CD8-positive, alpha-beta memory T cell (primary cell): ENCODE measurements around the gene POR. TPM values are rescaled to one million over a fixed set of nuclear protein-coding genes. Genes with fewer than 3 reads are reported as not detected.

Experiments used
- CTCF ChIA-PET: fragments of 350-600 bp; sonication (Branson Sonifier 250); formaldehyde crosslinking; loops from one replicate; lab custom pipeline; 2021; ENCODE audit warnings: antibody characterized with exemption; lab: Charles Lee
- POLR2A ChIA-PET: fragments of 350-600 bp; sonication (Branson Sonifier 250); formaldehyde crosslinking; loops from one replicate; lab custom pipeline; 2021; ENCODE audit warnings: antibody characterized with exemption; lab: Charles Lee
- DNase-seq, 5 donors: peaks; one replicate each; pipeline versions ENCODE4 v3.0.0 to v3.0.0-alpha.2; 2020 to 2022; ENCODE audit warnings: mixed read lengths in 1 of 5
- H3K27ac ChIP-seq: one replicate; pipeline ENCODE4 v1.7.0; 2013; ENCODE audit warnings: low read depth, mild to moderate bottlenecking, low read length, moderate library complexity
- H3K27me3 ChIP-seq: 2 replicates; pipeline ENCODE4 v1.7.0; 2013; ENCODE audit warnings: low read length, mild to moderate bottlenecking; ENCODE audit not compliant: insufficient read depth, poor library complexity, severe bottlenecking
- H3K36me3 ChIP-seq: 2 replicates; pipeline ENCODE4 v1.7.0; 2013; ENCODE audit warnings: mild to moderate bottlenecking, low read length, moderate library complexity; ENCODE audit not compliant: insufficient read depth
- H3K4me1 ChIP-seq: 2 replicates; pipeline ENCODE4 v1.7.0; 2013; ENCODE audit warnings: mild to moderate bottlenecking, low read length, moderate library complexity; ENCODE audit not compliant: insufficient read depth
- H3K4me3 ChIP-seq: 2 replicates; pipeline ENCODE4 v1.7.0; 2013; ENCODE audit warnings: mild to moderate bottlenecking, low read length
- H3K9me3 ChIP-seq: 2 replicates; pipeline ENCODE4 v1.7.0; 2013; ENCODE audit warnings: mild to moderate bottlenecking, low read length
- H3K27ac Mint-ChIP-seq, 8 donors: one replicate each; pipeline ENCODE4 v1.8.0; 2020 to 2021; ENCODE audit warnings: mixed read lengths in 8 of 8, mild to moderate bottlenecking in 6 of 8, inconsistent platforms in 3 of 8, moderate library complexity in 3 of 8
- H3K27me3 Mint-ChIP-seq, 2 donors: one replicate each; pipeline ENCODE4 v1.8.0; 2020 to 2021; ENCODE audit warnings: mixed read lengths in 2 of 2, mild to moderate bottlenecking in 1 of 2, moderate library complexity in 1 of 2
- H3K36me3 Mint-ChIP-seq, 3 donors: one replicate each; pipeline ENCODE4 v1.8.0; 2020 to 2021; ENCODE audit warnings: mixed read lengths in 3 of 3, inconsistent platforms in 1 of 3, mild to moderate bottlenecking in 1 of 3
- H3K4me1 Mint-ChIP-seq, 3 donors: one replicate each; pipeline ENCODE4 v1.8.0; 2020 to 2021; ENCODE audit warnings: mixed read lengths in 3 of 3, inconsistent platforms in 1 of 3, mild to moderate bottlenecking in 1 of 3
- H3K4me3 Mint-ChIP-seq, 7 donors: one replicate each; pipeline ENCODE4 v1.8.0; 2020 to 2021; ENCODE audit warnings: mixed read lengths in 7 of 7, mild to moderate bottlenecking in 6 of 7, moderate library complexity in 4 of 7, inconsistent platforms in 2 of 7
- H3K9me3 Mint-ChIP-seq, 5 donors: one replicate each; pipeline ENCODE4 v1.8.0; 2020 to 2022; ENCODE audit warnings: mixed read lengths in 5 of 5, mild to moderate bottlenecking in 3 of 5, moderate library complexity in 2 of 5, inconsistent platforms in 1 of 5
- polyA plus RNA-seq: library from polyadenylated mRNA; unstranded; fragments of 300-500 nt; fragmentation: Illumina TruSeq; gene quantifications from one replicate; pipeline ENCODE4 v1.2.3, GENCODE V29; 2021
- total RNA-seq, 2 experiments: library from RNA; stranded (reverse); gene quantifications; one replicate each; pipeline ENCODE4 v1.2.3, GENCODE V29; 2021

The POR gene
- total and polyA plus RNA-seq, 3 experiments from 2014 or later, result 40.7 to 61.4 (median 41.6) TPM

DNA sequence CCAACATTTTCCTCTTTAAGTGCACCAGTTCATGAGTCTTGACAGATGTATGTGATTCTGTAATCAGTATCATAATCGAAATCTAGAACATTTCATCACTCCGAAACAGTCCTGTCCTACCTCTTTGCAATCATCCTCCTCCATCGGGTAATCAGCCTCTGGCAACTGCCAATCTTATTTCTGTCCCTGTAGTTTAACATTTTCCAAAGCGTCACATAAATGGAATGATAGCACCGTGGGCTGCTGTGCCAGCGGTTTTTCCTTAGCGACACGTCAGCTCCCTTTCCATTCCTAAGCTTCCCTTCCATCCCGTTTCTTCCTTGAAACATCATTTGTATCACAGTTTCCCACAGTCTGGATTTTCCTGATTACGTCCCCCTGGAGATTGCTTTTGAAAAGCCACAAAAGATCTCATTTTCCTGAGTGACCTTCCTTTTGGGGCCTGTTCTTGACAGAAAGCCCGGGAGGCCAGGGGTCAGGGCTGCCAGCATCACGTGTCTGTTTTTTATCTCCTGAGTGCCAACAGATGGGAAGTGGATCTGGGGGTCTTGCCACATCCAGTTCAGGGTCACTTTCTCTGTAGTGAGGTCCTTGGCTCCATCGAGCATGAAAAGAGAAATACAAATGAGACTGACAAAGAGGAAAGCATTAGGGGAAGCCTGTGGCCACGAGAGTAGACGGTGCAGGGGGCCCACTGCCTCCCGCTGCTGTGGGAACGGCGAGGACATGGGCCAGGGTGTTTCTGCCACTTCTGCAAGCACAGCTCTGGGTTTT is 47.8 kb downstream of the POR start:
- POLR2A ChIA-PET, result no interaction called here
- Histone ChIP-seq H3K4me3 (no peak overlapping the region), H3K9me3 (no peaks in the 10 kb centered on the region), H3K27me3 (no peaks in the 10 kb centered on the region), H3K4me1 (no peaks in the 10 kb centered on the region), H3K27ac (no peak overlapping the region), H3K36me3 (no peaks in the 10 kb centered on the region)
- DNase-seq, result no peak
- no peaks in the 10 kb centered on the region for H3K9me3 Mint-ChIP-seq
- H3K4me1 Mint-ChIP-seq, result peaks cover 0 to 5% (median 0%) of the 10 kb centered on the region in 3 donors
- H3K27me3 Mint-ChIP-seq, result no peaks in the 10 kb centered on the region
- CTCF ChIA-PET, result no interaction called here
- H3K4me3 Mint-ChIP-seq, result no peak overlapping the region
- peak overlapping the region in 3 of 8 donors; percentile 11 to 61 (median 60) for H3K27ac Mint-ChIP-seq
- peaks cover 0 to 68% (median 5%) of the 10 kb centered on the region in 3 donors for H3K36me3 Mint-ChIP-seq

GRCh38 chr7:75963381-75963995 is 48.5 kb downstream of the POR start:
- no peak overlapping the region for H3K4me3 ChIP-seq
- ChIA-PET POLR2A (no interaction called here), CTCF (no interaction called here)
- H3K27me3 Mint-ChIP-seq, result no peaks in the 10 kb centered on the region
- no peaks in the 10 kb centered on the region for H3K27me3 ChIP-seq
- no peaks in the 10 kb centered on the region for H3K36me3 ChIP-seq
- H3K9me3 ChIP-seq, result no peaks in the 10 kb centered on the region
- H3K27ac Mint-ChIP-seq, result peak overlapping the region in 2 of 8 donors; percentile 40 to 47
- peaks cover 0 to 5% (median 0%) of the 10 kb centered on the region in 3 donors for H3K4me1 Mint-ChIP-seq
- H3K4me1 ChIP-seq, result no peaks in the 10 kb centered on the region
- no peaks in the 10 kb centered on the region for H3K9me3 Mint-ChIP-seq
- H3K27ac ChIP-seq, result no peak overlapping the region
- peaks cover 0 to 64% (median 5%) of the 10 kb centered on the region in 3 donors for H3K36me3 Mint-ChIP-seq
- no peak overlapping the region for H3K4me3 Mint-ChIP-seq
- DNase-seq, result no peak

DNA sequence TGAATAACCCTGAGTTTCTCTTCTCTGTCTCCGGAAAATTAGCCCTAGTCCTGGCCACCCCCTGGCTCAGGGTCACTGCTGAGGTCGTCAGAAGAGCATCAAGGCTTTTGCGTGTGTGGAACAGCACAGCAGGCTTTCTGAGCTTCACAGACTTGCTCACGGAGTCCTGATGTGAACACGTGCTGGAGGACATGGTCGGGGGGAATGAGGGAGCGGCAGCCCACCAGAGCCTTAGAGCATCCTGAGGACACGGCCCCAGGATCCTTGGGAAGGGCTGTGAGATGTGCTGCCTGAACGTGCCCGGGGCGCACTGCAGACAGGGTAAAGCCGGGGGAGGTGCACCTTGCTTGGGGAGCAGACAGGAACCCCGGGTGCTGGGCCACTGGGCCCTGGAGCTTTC is 50.7 kb downstream of the POR start:
- H3K9me3 Mint-ChIP-seq, result no peaks in the 10 kb centered on the region
- H3K4me3 Mint-ChIP-seq, result no peak overlapping the region
- Histone ChIP-seq H3K27me3 (no peaks in the 10 kb centered on the region), H3K9me3 (no peaks in the 10 kb centered on the region), H3K36me3 (no peaks in the 10 kb centered on the region), H3K4me3 (no peak overlapping the region), H3K4me1 (no peaks in the 10 kb centered on the region), H3K27ac (no peak overlapping the region)
- DNase-seq, result no peak
- ChIA-PET CTCF (interaction anchor here (1.6 kb wide), 1 partner anchor 10 kb away, joined by 4 read pairs; no protein-coding TSS in a partner anchor), POLR2A (no interaction called here)
- H3K27ac Mint-ChIP-seq, result no peak overlapping the region
- peaks cover 0 to 5% (median 0%) of the 10 kb centered on the region in 3 donors for H3K4me1 Mint-ChIP-seq
- peaks cover 0 to 58% (median 5%) of the 10 kb centered on the region in 3 donors for H3K36me3 Mint-ChIP-seq
- H3K27me3 Mint-ChIP-seq, result no peaks in the 10 kb centered on the region

DNA sequence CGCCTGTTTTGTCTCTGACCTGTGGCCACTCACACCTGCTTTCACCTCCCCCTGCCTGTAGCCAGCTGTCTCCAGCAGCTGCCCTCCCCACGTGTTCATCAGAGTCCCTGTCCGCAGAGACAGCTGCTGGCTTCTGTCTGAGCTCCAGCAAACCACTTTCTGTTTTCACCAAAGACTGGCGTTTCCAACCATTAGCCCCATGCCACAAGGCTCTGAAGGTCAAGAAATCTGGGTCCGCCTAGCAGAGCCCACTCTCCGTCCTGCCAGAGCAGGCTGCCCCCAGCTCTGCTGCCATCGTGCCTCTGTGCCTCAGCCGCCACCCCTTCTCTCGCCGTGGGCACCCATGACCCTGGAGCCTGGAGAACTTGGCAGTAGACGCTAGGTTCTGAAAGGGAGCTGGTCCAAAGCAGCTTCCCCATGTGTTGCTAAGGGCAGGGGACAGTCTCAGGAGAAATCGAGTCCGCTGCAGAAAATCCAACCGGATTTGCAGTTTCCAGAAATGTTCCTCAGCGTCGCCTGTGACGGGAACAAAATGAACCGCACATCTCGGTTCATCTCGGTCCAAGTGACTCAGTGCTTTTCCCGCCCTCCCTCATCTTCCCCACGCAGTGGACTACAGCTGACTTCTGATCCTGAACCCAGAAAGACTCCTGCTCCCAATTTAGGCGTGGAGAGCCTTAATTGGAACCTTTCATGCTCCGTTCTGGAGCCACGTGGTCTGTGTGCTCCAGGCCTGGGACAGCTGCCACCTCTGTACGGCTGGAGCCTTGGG is 51.4 kb downstream of the POR start:
- Mint-ChIP-seq H3K27ac (peak overlapping the region in 1 of 8 donors; percentile 58), H3K36me3 (peaks cover 0 to 55% (median 5%) of the 10 kb centered on the region in 3 donors), H3K4me3 (peak overlapping the region in 1 of 7 donors; percentile 78), H3K4me1 (peaks cover 0 to 5% (median 0%) of the 10 kb centered on the region in 3 donors), H3K27me3 (no peaks in the 10 kb centered on the region), H3K9me3 (no peaks in the 10 kb centered on the region)
- POLR2A ChIA-PET, result no interaction called here
- Histone ChIP-seq H3K4me3 (no peak overlapping the region), H3K27me3 (no peaks in the 10 kb centered on the region), H3K4me1 (no peaks in the 10 kb centered on the region), H3K27ac (no peak overlapping the region), H3K36me3 (no peaks in the 10 kb centered on the region), H3K9me3 (no peaks in the 10 kb centered on the region)
- CTCF ChIA-PET, result interaction anchor here (1.6 kb wide), 1 partner anchor 10 kb away, joined by 4 read pairs; no protein-coding TSS in a partner anchor
- no peak for DNase-seq

DNA sequence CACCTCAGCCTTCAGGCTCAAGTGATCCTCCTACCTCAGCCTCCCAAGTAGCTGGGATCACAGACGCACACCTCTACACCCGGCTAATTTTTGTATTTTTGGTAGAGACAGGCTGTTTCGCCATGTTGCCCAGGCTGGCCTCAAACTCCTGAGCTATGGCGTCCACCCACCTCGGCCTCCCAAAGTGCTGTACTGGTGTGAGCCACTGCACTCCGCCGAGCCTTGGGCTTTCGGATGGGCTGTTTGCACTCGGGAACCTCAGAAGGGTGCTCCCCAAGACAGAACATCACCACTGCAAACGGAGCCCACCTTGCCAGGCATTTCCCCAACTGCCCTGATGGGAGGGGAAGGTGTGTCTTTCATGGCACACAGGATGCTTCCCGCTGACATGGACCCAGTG is 52.1 kb downstream of the POR start:
- Histone ChIP-seq H3K4me1 (no peaks in the 10 kb centered on the region), H3K9me3 (no peaks in the 10 kb centered on the region), H3K27me3 (no peaks in the 10 kb centered on the region), H3K36me3 (no peaks in the 10 kb centered on the region), H3K4me3 (no peak overlapping the region), H3K27ac (no peak overlapping the region)
- ChIA-PET CTCF (interaction anchor here (1.3 to 1.6 kb wide), 2 partner anchors 9 to 53 kb away, joined by 4 read pairs; no protein-coding TSS in a partner anchor), POLR2A (no interaction called here)
- DNase-seq, result no peak
- Mint-ChIP-seq H3K27ac (peak overlapping the region in 2 of 8 donors; percentile 27 to 79), H3K9me3 (no peaks in the 10 kb centered on the region), H3K4me3 (no peak overlapping the region), H3K36me3 (peaks cover 0 to 56% (median 9%) of the 10 kb centered on the region in 3 donors), H3K27me3 (no peaks in the 10 kb centered on the region), H3K4me1 (peaks cover 0 to 5% (median 0%) of the 10 kb centered on the region in 3 donors)

GRCh38 chr7:75967487-75967997 is 52.6 kb downstream of the POR start:
- ChIA-PET CTCF (interaction anchor here (1.3 kb wide), 1 partner anchor 52 kb away, joined by 4 read pairs; no protein-coding TSS in a partner anchor), POLR2A (no interaction called here)
- DNase-seq, result no peak
- Mint-ChIP-seq H3K4me1 (peaks cover 0 to 5% (median 0%) of the 10 kb centered on the region in 3 donors), H3K36me3 (peaks cover 0 to 58% (median 10%) of the 10 kb centered on the region in 3 donors), H3K9me3 (no peaks in the 10 kb centered on the region), H3K27ac (peak overlapping the region in 1 of 8 donors; percentile 79), H3K4me3 (no peak overlapping the region), H3K27me3 (no peaks in the 10 kb centered on the region)
- Histone ChIP-seq H3K27ac (no peak overlapping the region), H3K4me3 (no peak overlapping the region), H3K36me3 (no peaks in the 10 kb centered on the region), H3K4me1 (no peaks in the 10 kb centered on the region), H3K9me3 (no peaks in the 10 kb centered on the region), H3K27me3 (no peaks in the 10 kb centered on the region)

GRCh38 chr7:75968012-75968411 is 53.1 kb downstream of the POR start:
- no peaks in the 10 kb centered on the region for H3K9me3 ChIP-seq
- no peaks in the 10 kb centered on the region for H3K27me3 Mint-ChIP-seq
- no peaks in the 10 kb centered on the region for H3K27me3 ChIP-seq
- H3K36me3 ChIP-seq, result no peaks in the 10 kb centered on the region
- no peak overlapping the region for H3K4me3 Mint-ChIP-seq
- H3K4me1 ChIP-seq, result no peaks in the 10 kb centered on the region
- H3K4me1 Mint-ChIP-seq, result peaks cover 0 to under 1% (median 0%) of the 10 kb centered on the region in 3 donors
- H3K27ac ChIP-seq, result no peak overlapping the region
- ChIA-PET POLR2A (no interaction called here), CTCF (interaction anchor here (1.3 kb wide), 1 partner anchor 52 kb away, joined by 4 read pairs; no protein-coding TSS in a partner anchor)
- no peak overlapping the region for H3K27ac Mint-ChIP-seq
- H3K4me3 ChIP-seq, result no peak overlapping the region
- peaks cover 0 to 60% (median 7%) of the 10 kb centered on the region in 3 donors for H3K36me3 Mint-ChIP-seq
- no peaks in the 10 kb centered on the region for H3K9me3 Mint-ChIP-seq
- DNase-seq, result no peak
